Activated CD4-positive, alpha-beta memory T cell treated with anti-CD3 and anti-CD28 coated beads, Interleukin-2, amount 10 ng/mL, durations not matched to agents 7 days and 5 days (primary cell): ENCODE data around the gene GDF2. TPM values are rescaled to one million over a fixed set of nuclear protein-coding genes. Genes with fewer than 3 reads are reported as not detected.

Experiments
- CTCF ChIA-PET: fragments of 350-600 bp; sonication (Branson Sonifier 250); formaldehyde crosslinking; loops from one replicate; lab custom pipeline; 2021; ENCODE audit warnings: antibody characterized with exemption, inconsistent platforms; lab: Charles Lee
- POLR2A ChIA-PET: fragments of 350-600 bp; sonication (Branson Sonifier 250); formaldehyde crosslinking; loops from one replicate; lab custom pipeline; 2021; ENCODE audit warnings: antibody characterized with exemption; lab: Charles Lee
- DNase-seq: peaks from one replicate; pipeline ENCODE4 v3.0.0-alpha.2; 2020
- H3K27ac Mint-ChIP-seq: one replicate; pipeline ENCODE4 v1.8.0; 2021; ENCODE audit warnings: mild to moderate bottlenecking, mixed read lengths
- H3K27me3 Mint-ChIP-seq: one replicate; pipeline ENCODE4 v1.8.0; 2021; ENCODE audit warnings: mixed read lengths
- H3K36me3 Mint-ChIP-seq: one replicate; pipeline ENCODE4 v1.8.0; 2021; ENCODE audit warnings: low read depth, mixed read lengths
- H3K4me1 Mint-ChIP-seq: one replicate; pipeline ENCODE4 v1.8.0; 2021; ENCODE audit warnings: mixed read lengths
- H3K4me3 Mint-ChIP-seq: one replicate; pipeline ENCODE4 v1.8.0; 2021; ENCODE audit warnings: mild to moderate bottlenecking, mixed read lengths
- H3K9me3 Mint-ChIP-seq: one replicate; pipeline ENCODE4 v1.8.0; 2021; ENCODE audit warnings: mixed read lengths
- total RNA-seq, 2 experiments: library from RNA; stranded (reverse); gene quantifications; one replicate each; pipeline ENCODE4 v1.2.3, GENCODE V29; 2021

The GDF2 gene
- total RNA-seq, 2 experiments from 2014 or later: not detected

GRCh38 chr10:47321521-47322195 lies 596 bp upstream of the GDF2 start:
- ChIA-PET POLR2A (no interaction called here), CTCF (interaction anchor here (1.5 kb wide), 1 partner anchor 274 kb away, joined by 3 read pairs; no protein-coding TSS in a partner anchor)
- no peak overlapping the region for H3K27ac Mint-ChIP-seq
- peaks cover 2% of the 10 kb centered on the region for H3K27me3 Mint-ChIP-seq
- H3K4me3 Mint-ChIP-seq: no peak overlapping the region
- no peak for DNase-seq
- no peaks in the 10 kb centered on the region for H3K9me3 Mint-ChIP-seq
- H3K36me3 Mint-ChIP-seq: no peaks in the 10 kb centered on the region
- H3K4me1 Mint-ChIP-seq: no peaks in the 10 kb centered on the region

GRCh38 chr10:47323087-47323486 lies 833 bp downstream of the GDF2 start:
- Mint-ChIP-seq H3K27me3 (peaks cover 2% of the 10 kb centered on the region), H3K36me3 (no peaks in the 10 kb centered on the region), H3K27ac (no peak overlapping the region), H3K4me3 (no peak overlapping the region), H3K4me1 (no peaks in the 10 kb centered on the region), H3K9me3 (peaks cover 4% of the 10 kb centered on the region)
- DNase-seq: no peak
- ChIA-PET POLR2A (no interaction called here), CTCF (no interaction called here)

- Mint-ChIP-seq H3K36me3 (no peaks in the 10 kb centered on the region), H3K27ac (no peak overlapping the region), H3K9me3 (peaks cover 8% of the 10 kb centered on the region), H3K27me3 (peaks cover 2% of the 10 kb centered on the region), H3K4me3 (no peak overlapping the region), H3K4me1 (no peaks in the 10 kb centered on the region)
- ChIA-PET CTCF (interaction anchor here (0.7 kb wide), 1 partner anchor 8 kb away, joined by 3 read pairs; no protein-coding TSS in a partner anchor), POLR2A (no interaction called here)
- DNase-seq: no peak
Observed at GRCh38 chr10:47323636-47324296, 1.5 kb downstream of the GDF2 start.

GRCh38 chr10:47325303-47326291 lies 3.3 kb downstream of the GDF2 start:
- Mint-ChIP-seq H3K27me3 (peaks cover 2% of the 10 kb centered on the region), H3K4me1 (no peaks in the 10 kb centered on the region), H3K36me3 (no peaks in the 10 kb centered on the region), H3K27ac (no peak overlapping the region), H3K9me3 (peaks cover 8% of the 10 kb centered on the region), H3K4me3 (no peak overlapping the region)
- ChIA-PET CTCF (no interaction called here), POLR2A (no interaction called here)
- no peak for DNase-seq

GRCh38 chr10:47326306-47326926 lies 4.2 kb downstream of the GDF2 start:
- Mint-ChIP-seq H3K36me3 (no peaks in the 10 kb centered on the region), H3K9me3 (peaks cover 8% of the 10 kb centered on the region), H3K27me3 (no peaks in the 10 kb centered on the region), H3K27ac (no peak overlapping the region), H3K4me3 (no peak overlapping the region), H3K4me1 (no peaks in the 10 kb centered on the region)
- ChIA-PET CTCF (no interaction called here), POLR2A (no interaction called here)
- no peak for DNase-seq

GRCh38 chr10:47326927-47327330 lies 4.7 kb downstream of the GDF2 start:
- Mint-ChIP-seq H3K36me3 (no peaks in the 10 kb centered on the region), H3K4me3 (no peak overlapping the region), H3K9me3 (peaks cover 8% of the 10 kb centered on the region), H3K27ac (no peak overlapping the region), H3K4me1 (no peaks in the 10 kb centered on the region), H3K27me3 (no peaks in the 10 kb centered on the region)
- no peak for DNase-seq
- ChIA-PET POLR2A (no interaction called here), CTCF (no interaction called here)

GRCh38 chr10:47329855-47330254 lies 7.6 kb downstream of the GDF2 start:
- Mint-ChIP-seq H3K4me3 (no peak overlapping the region), H3K27ac (no peak overlapping the region), H3K4me1 (no peaks in the 10 kb centered on the region), H3K36me3 (no peaks in the 10 kb centered on the region), H3K27me3 (peaks cover 3% of the 10 kb centered on the region), H3K9me3 (peaks cover 8% of the 10 kb centered on the region)
- ChIA-PET CTCF (interaction anchor here (0.7 kb wide), 1 partner anchor 318 kb away, joined by 3 read pairs; no protein-coding TSS in a partner anchor), POLR2A (no interaction called here)
- no peak for DNase-seq

GRCh38 chr10:47330366-47330765 lies 8.1 kb downstream of the GDF2 start:
- Mint-ChIP-seq H3K4me1 (no peaks in the 10 kb centered on the region), H3K4me3 (no peak overlapping the region), H3K27ac (no peak overlapping the region), H3K36me3 (no peaks in the 10 kb centered on the region), H3K9me3 (peaks cover 8% of the 10 kb centered on the region), H3K27me3 (peaks cover 3% of the 10 kb centered on the region)
- DNase-seq: no peak
- POLR2A ChIA-PET: no interaction called here
- CTCF ChIA-PET: no interaction called here

- Mint-ChIP-seq H3K27ac (no peak overlapping the region), H3K27me3 (peaks cover 3% of the 10 kb centered on the region)
- CTCF ChIA-PET: interaction anchor here (1.1 kb wide), 1 partner anchor 10 kb away, joined by 3 read pairs; no protein-coding TSS in a partner anchor
Observed at GRCh38 chr10:47330804-47331203, 8.6 kb downstream of the GDF2 start.

GRCh38 chr10:47331491-47331890 lies 9.2 kb downstream of the GDF2 start:
- no peaks in the 10 kb centered on the region for H3K36me3 Mint-ChIP-seq
- no peak for DNase-seq
- peaks cover 8% of the 10 kb centered on the region for H3K9me3 Mint-ChIP-seq
- peaks cover 3% of the 10 kb centered on the region for H3K27me3 Mint-ChIP-seq
- no peak overlapping the region for H3K27ac Mint-ChIP-seq
- ChIA-PET CTCF (interaction anchor here (1.1 kb wide), 1 partner anchor 9 kb away, joined by 3 read pairs; no protein-coding TSS in a partner anchor), POLR2A (no interaction called here)
- no peak overlapping the region for H3K4me3 Mint-ChIP-seq
- H3K4me1 Mint-ChIP-seq: no peaks in the 10 kb centered on the region

More at GRCh38 chr10:47330804-47331203, 8.6 kb downstream of the GDF2 start:
- H3K9me3 Mint-ChIP-seq: peaks cover 8% of the 10 kb centered on the region
- no peak overlapping the region for H3K4me3 Mint-ChIP-seq
- POLR2A ChIA-PET: no interaction called here
- no peaks in the 10 kb centered on the region for H3K4me1 Mint-ChIP-seq
- DNase-seq: no peak
- H3K36me3 Mint-ChIP-seq: no peaks in the 10 kb centered on the region

GRCh38 chr10:47331954-47332353 lies 9.7 kb downstream of the GDF2 start:
- CTCF ChIA-PET: interaction anchor here (1.1 kb wide), 1 partner anchor 9 kb away, joined by 3 read pairs; no protein-coding TSS in a partner anchor
- H3K4me3 Mint-ChIP-seq: no peak overlapping the region
- H3K9me3 Mint-ChIP-seq: peaks cover 8% of the 10 kb centered on the region
- POLR2A ChIA-PET: no interaction called here
- no peaks in the 10 kb centered on the region for H3K36me3 Mint-ChIP-seq
- H3K27me3 Mint-ChIP-seq: peaks cover 4% of the 10 kb centered on the region
- no peaks in the 10 kb centered on the region for H3K4me1 Mint-ChIP-seq
- H3K27ac Mint-ChIP-seq: no peak overlapping the region
- no peak for DNase-seq

GRCh38 chr10:47332371-47332770 lies 10.1 kb downstream of the GDF2 start:
- Mint-ChIP-seq H3K9me3 (peaks cover 8% of the 10 kb centered on the region), H3K27ac (no peak overlapping the region), H3K4me1 (no peaks in the 10 kb centered on the region), H3K27me3 (peaks cover 6% of the 10 kb centered on the region), H3K4me3 (no peak overlapping the region), H3K36me3 (no peaks in the 10 kb centered on the region)
- DNase-seq: no peak
- CTCF ChIA-PET: no interaction called here
- POLR2A ChIA-PET: no interaction called here
